ENCODE measurements around the gene CLCN2.

DNA sequence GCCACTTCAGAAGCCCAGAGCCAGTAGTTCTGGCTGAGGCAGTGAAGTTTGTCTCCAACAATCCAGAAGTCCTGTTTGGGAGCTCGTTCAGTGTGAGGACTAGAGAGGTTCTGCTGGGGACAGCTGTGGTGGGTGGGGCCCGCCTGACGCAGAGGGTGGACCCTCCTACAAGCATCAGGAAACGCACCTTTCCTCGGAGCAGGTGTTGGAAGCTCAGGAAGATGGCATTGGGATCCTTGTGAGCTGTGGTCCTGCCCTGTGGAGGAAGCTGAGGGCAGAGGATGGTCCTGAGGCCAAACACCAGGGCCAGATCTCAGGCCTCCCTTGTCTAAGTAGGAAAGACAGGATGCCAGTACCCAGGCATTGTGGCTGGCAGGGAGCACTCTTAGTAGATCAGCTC lies 11.5 kb upstream of the CLCN2 start:
- TF ChIP-seq, protein P1, sequence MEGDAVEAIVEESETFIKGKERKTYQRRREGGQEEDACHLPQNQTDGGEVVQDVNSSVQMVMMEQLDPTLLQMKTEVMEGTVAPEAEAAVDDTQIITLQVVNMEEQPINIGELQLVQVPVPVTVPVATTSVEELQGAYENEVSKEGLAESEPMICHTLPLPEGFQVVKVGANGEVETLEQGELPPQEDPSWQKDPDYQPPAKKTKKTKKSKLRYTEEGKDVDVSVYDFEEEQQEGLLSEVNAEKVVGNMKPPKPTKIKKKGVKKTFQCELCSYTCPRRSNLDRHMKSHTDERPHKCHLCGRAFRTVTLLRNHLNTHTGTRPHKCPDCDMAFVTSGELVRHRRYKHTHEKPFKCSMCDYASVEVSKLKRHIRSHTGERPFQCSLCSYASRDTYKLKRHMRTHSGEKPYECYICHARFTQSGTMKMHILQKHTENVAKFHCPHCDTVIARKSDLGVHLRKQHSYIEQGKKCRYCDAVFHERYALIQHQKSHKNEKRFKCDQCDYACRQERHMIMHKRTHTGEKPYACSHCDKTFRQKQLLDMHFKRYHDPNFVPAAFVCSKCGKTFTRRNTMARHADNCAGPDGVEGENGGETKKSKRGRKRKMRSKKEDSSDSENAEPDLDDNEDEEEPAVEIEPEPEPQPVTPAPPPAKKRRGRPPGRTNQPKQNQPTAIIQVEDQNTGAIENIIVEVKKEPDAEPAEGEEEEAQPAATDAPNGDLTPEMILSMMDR (conservative IDR thresholded peaks at IDR 0.05; ENCODE audit: low read depth, low read length): no peak
- no peak for TF ChIP-seq EZH2phosphoT487 (IDR thresholded peaks at IDR 0.05; ENCODE audit: borderline replicate concordance, low read length)
- TF ChIP-seq EZH2 (IDR thresholded peaks at IDR 0.05; ENCODE audit: low read length, unreplicated experiment): no peak

Measured in PC-3 (cell line).